H9 (cell line): Measurements from ENCODE around the gene ARAP2. TPM values are rescaled to one million over a fixed set of nuclear protein-coding genes. Genes with fewer than 3 reads are reported as not detected.

Source experiments
- DNase-seq: peaks from one replicate; pipeline ENCODE4 v3.0.0-alpha.2; 2017
- H2AFZ ChIP-seq: one replicate; pipeline ENCODE4 v1.6.1; 2013; ENCODE audit warnings: mild to moderate bottlenecking, low read length, control low read depth, moderate library complexity
- H2AK5ac ChIP-seq: 2 replicates; pipeline ENCODE4 v1.6.1; 2013; ENCODE audit warnings: low read length, control low read depth, mixed read lengths; ENCODE audit not compliant: insufficient read length
- H2BK120ac ChIP-seq: one replicate; pipeline ENCODE4 v1.6.1; 2013; ENCODE audit warnings: low read depth, mild to moderate bottlenecking, low read length, control low read depth, inconsistent platforms; ENCODE audit not compliant: poor library complexity, severe bottlenecking
- H2BK12ac ChIP-seq: 2 replicates; pipeline ENCODE4 v1.6.1; 2013; ENCODE audit warnings: low read length, control low read depth, mixed read lengths, low read depth; ENCODE audit not compliant: insufficient read length
- H2BK15ac ChIP-seq: 2 replicates; pipeline ENCODE4 v1.6.1; 2013; ENCODE audit warnings: low read depth, low read length, control low read depth
- H2BK20ac ChIP-seq: one replicate; pipeline ENCODE4 v1.6.1; 2013; ENCODE audit warnings: low read depth, mild to moderate bottlenecking, low read length, control low read depth, inconsistent platforms; ENCODE audit not compliant: poor library complexity, severe bottlenecking
- H2BK5ac ChIP-seq: 2 replicates; pipeline ENCODE4 v1.6.1; 2013; ENCODE audit warnings: low read length, control low read depth, mixed read lengths; ENCODE audit not compliant: insufficient read length
- H3K14ac ChIP-seq: 2 replicates; pipeline ENCODE4 v1.6.1; 2013; ENCODE audit warnings: low read length, control low read depth; ENCODE audit not compliant: insufficient read depth
- H3K18ac ChIP-seq: 2 replicates; pipeline ENCODE4 v1.6.1; 2013; ENCODE audit warnings: low read depth, mild to moderate bottlenecking, mixed read lengths, low read length, control low read depth; ENCODE audit not compliant: insufficient read length
- H3K23ac ChIP-seq: 2 replicates; pipeline ENCODE4 v1.6.1; 2013; ENCODE audit warnings: low read length, control low read depth, mixed read lengths, low read depth; ENCODE audit not compliant: insufficient read length
- H3K23me2 ChIP-seq: 2 replicates; pipeline ENCODE4 v1.6.1; 2013; ENCODE audit warnings: low read depth, mild to moderate bottlenecking, mixed read lengths, low read length, control low read depth; ENCODE audit not compliant: insufficient read length, poor library complexity, severe bottlenecking
- H3K27ac ChIP-seq: 2 replicates; pipeline ENCODE4 v1.5.1; 2013; ENCODE audit warnings: low read length, control low read depth, mixed read lengths, low read depth; ENCODE audit not compliant: insufficient read length
- H3K27me3 ChIP-seq: 2 replicates; pipeline ENCODE4 v1.6.1; 2013; ENCODE audit warnings: low read length, control low read depth, inconsistent platforms; ENCODE audit not compliant: insufficient read depth
- H3K4ac ChIP-seq: 2 replicates; pipeline ENCODE4 v1.6.1; 2013; ENCODE audit warnings: low read depth, mild to moderate bottlenecking, control low read depth, inconsistent platforms, low read length, moderate library complexity
- H3K4me1 ChIP-seq: 2 replicates; pipeline ENCODE4 v1.6.1; 2013; ENCODE audit warnings: low read length, control low read depth, inconsistent platforms; ENCODE audit not compliant: insufficient read depth
- H3K4me2 ChIP-seq: 2 replicates; pipeline ENCODE4 v1.6.1; 2013; ENCODE audit warnings: low read length, control low read depth, mixed read lengths; ENCODE audit not compliant: insufficient read length, insufficient read depth
- H3K56ac ChIP-seq: 2 replicates; pipeline ENCODE4 v1.6.1; 2013; ENCODE audit warnings: low read depth, mild to moderate bottlenecking, mixed read lengths, low read length, control low read depth; ENCODE audit not compliant: insufficient read length
- H3K79me1 ChIP-seq: 2 replicates; pipeline ENCODE4 v1.6.1; 2013; ENCODE audit warnings: low read depth, mild to moderate bottlenecking, moderate library complexity, low read length, control low read depth, inconsistent platforms; ENCODE audit not compliant: insufficient read depth, poor library complexity, severe bottlenecking
- H3K79me2 ChIP-seq: 2 replicates; pipeline ENCODE4 v1.6.1; 2013; ENCODE audit warnings: low read length, control low read depth, inconsistent platforms; ENCODE audit not compliant: insufficient read depth
- H3K9ac ChIP-seq: 2 replicates; pipeline ENCODE4 v1.6.1; 2013; ENCODE audit warnings: low read length, control low read depth, mixed read lengths; ENCODE audit not compliant: insufficient read length; ENCODE audit errors: extremely low read depth
- H3K9me3 ChIP-seq: one replicate; pipeline ENCODE4 v1.6.1; 2013; ENCODE audit warnings: low read depth, low read length, inconsistent platforms; ENCODE audit not compliant: control insufficient read depth
- H3T11ph ChIP-seq: one replicate; pipeline ENCODE4 v1.6.1; 2013; ENCODE audit warnings: mild to moderate bottlenecking, low read length, control low read depth, inconsistent platforms
- H4K20me1 ChIP-seq: one replicate; pipeline ENCODE4 v1.6.1; 2013; ENCODE audit not compliant: control insufficient read depth, insufficient read length, insufficient read depth
- H4K5ac ChIP-seq: 2 replicates; pipeline ENCODE4 v1.6.1; 2013; ENCODE audit warnings: low read depth, mild to moderate bottlenecking, mixed read lengths, low read length, control low read depth; ENCODE audit not compliant: insufficient read length
- H4K8ac ChIP-seq: replicated peaks from 2 replicates; pipeline ENCODE4 v1.6.1; 2013; ENCODE audit warnings: low read length, control low read depth, mixed read lengths, low read depth; ENCODE audit not compliant: insufficient read length
- H4K91ac ChIP-seq: 2 replicates; pipeline ENCODE4 v1.6.1; 2013; ENCODE audit warnings: low read depth, mild to moderate bottlenecking, moderate library complexity, mixed read lengths, low read length, control low read depth; ENCODE audit not compliant: insufficient read length
- H3K27ac Mint-ChIP-seq, 3 experiments: 2 replicates in 2 of 3; 3 replicates in 1 of 3; pipeline ENCODE4 v1.8.0; 2020 to 2021; ENCODE audit warnings: mixed read lengths in 3 of 3, mild to moderate bottlenecking in 1 of 3, moderate library complexity in 1 of 3
- H3K27me3 Mint-ChIP-seq: 2 replicates; pipeline ENCODE4 v1.8.0; 2021; ENCODE audit warnings: low read depth, mild to moderate bottlenecking, moderate library complexity, mixed read lengths
- H3K36me3 Mint-ChIP-seq, 3 experiments: 2 replicates in 2 of 3; 3 replicates in 1 of 3; pipeline ENCODE4 v1.8.0; 2020 to 2021; ENCODE audit warnings: low read depth in 3 of 3, mixed read lengths in 3 of 3; ENCODE audit not compliant: insufficient read depth in 1 of 3
- H3K4me1 Mint-ChIP-seq, 2 experiments: 2 replicates each; pipeline ENCODE4 v1.8.0; 2020; ENCODE audit warnings: mixed read lengths in 2 of 2
- H3K4me3 Mint-ChIP-seq, 2 experiments: 2 replicates in 1 of 2; 3 replicates in 1 of 2; pipeline ENCODE4 v1.8.0; 2020 to 2021; ENCODE audit warnings: mild to moderate bottlenecking in 2 of 2, mixed read lengths in 2 of 2, moderate library complexity in 1 of 2
- H3K9me3 Mint-ChIP-seq, 2 experiments: 2 replicates in 1 of 2; 3 replicates in 1 of 2; pipeline ENCODE4 v1.8.0; 2020; ENCODE audit warnings: mild to moderate bottlenecking in 2 of 2, mixed read lengths in 2 of 2, moderate library complexity in 1 of 2
- WGBS: extraction: QIAGEN DNeasy Blood & Tissue Kit; methylation state at CpG from one replicate; pipeline ENCODE4 v1.1.7; 2013; ENCODE audit warnings: missing lambda C conversion rate, low lambda C conversion rate, mixed read lengths; ENCODE audit not compliant: insufficient read length; ENCODE audit errors: extremely low coverage; 5-methylcytosine and 5-hydroxymethylcytosine counted together
- total RNA-seq: library from RNA; stranded (reverse); gene quantifications from 2 replicates; pipeline ENCODE4 v1.2.1, GENCODE V29; 2021
- TF ChIP-seq, protein P1 (sequence below): fragments of 200-600 bp; sonication (generic); conservative IDR thresholded peaks from 3 replicates; pipeline ENCODE4 v1.8.0; 2021; ENCODE audit warnings: antibody characterized with exemption, mild to moderate bottlenecking

ARAP2 gene
- total RNA-seq, 1 experiment from 2014 or later, result 6.3 TPM

DNA sequence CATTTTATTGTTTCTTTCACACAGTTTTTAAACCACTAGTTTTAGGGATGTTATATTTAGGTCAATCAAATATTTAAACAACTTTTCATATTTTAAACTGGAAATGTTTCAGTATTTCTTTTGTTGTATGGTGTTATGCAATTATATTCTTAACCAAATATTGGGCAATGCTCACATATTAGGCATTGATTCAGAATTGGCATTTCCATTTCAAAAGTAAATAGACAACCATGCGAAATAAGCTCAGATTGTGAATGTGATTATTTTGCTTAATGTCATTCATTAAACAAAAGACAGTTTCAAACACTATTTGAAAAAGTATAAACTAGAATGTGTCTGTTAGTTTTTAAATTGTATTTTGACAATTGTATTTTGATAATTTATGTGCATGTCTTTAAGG lies 36.9 kb downstream of the ARAP2 start:
- no peaks in the 10 kb centered on the region for H3K79me1 ChIP-seq
- H3K9me3 Mint-ChIP-seq, result no peaks in the 10 kb centered on the region
- H3K9me3 ChIP-seq, result no peaks in the 10 kb centered on the region
- no peaks in the 10 kb centered on the region for H4K20me1 ChIP-seq
- no peak overlapping the region for H3K14ac ChIP-seq
- H2BK120ac ChIP-seq, result no peak overlapping the region
- H3K23me2 ChIP-seq, result no peaks in the 10 kb centered on the region
- H3K18ac ChIP-seq, result no peak overlapping the region
- H3K36me3 Mint-ChIP-seq, result no peaks in the 10 kb centered on the region
- TF ChIP-seq, protein P1, sequence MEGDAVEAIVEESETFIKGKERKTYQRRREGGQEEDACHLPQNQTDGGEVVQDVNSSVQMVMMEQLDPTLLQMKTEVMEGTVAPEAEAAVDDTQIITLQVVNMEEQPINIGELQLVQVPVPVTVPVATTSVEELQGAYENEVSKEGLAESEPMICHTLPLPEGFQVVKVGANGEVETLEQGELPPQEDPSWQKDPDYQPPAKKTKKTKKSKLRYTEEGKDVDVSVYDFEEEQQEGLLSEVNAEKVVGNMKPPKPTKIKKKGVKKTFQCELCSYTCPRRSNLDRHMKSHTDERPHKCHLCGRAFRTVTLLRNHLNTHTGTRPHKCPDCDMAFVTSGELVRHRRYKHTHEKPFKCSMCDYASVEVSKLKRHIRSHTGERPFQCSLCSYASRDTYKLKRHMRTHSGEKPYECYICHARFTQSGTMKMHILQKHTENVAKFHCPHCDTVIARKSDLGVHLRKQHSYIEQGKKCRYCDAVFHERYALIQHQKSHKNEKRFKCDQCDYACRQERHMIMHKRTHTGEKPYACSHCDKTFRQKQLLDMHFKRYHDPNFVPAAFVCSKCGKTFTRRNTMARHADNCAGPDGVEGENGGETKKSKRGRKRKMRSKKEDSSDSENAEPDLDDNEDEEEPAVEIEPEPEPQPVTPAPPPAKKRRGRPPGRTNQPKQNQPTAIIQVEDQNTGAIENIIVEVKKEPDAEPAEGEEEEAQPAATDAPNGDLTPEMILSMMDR, result no peak
- no peak overlapping the region for H3K4me2 ChIP-seq
- no peak overlapping the region for H4K8ac ChIP-seq
- no peak overlapping the region for H3K23ac ChIP-seq
- H3K4me3 Mint-ChIP-seq, result no peak overlapping the region
- H3K4me1 Mint-ChIP-seq, result peaks cover 3 to 9% of the 10 kb centered on the region in 2 experiments; a peak in 3 of 4 replicates
- H3T11ph ChIP-seq, result no peak overlapping the region
- no peak overlapping the region for H2BK20ac ChIP-seq
- H2BK15ac ChIP-seq, result no peak overlapping the region
- no peaks in the 10 kb centered on the region for H3K27me3 ChIP-seq
- no peak overlapping the region for H3K4ac ChIP-seq
- no peak overlapping the region for H2BK5ac ChIP-seq
- H3K9ac ChIP-seq, result no peak overlapping the region
- DNase-seq, result no peak
- H3K27ac Mint-ChIP-seq, result no peak overlapping the region
- H2AK5ac ChIP-seq, result no peak overlapping the region
- H4K5ac ChIP-seq, result no peak overlapping the region
- H3K27me3 Mint-ChIP-seq, result no peaks in the 10 kb centered on the region
- no CpG with 5 or more reads among the region's 1 CpG for WGBS
- no peak overlapping the region for H3K27ac ChIP-seq
- H2BK12ac ChIP-seq, result no peak overlapping the region
- no peak overlapping the region for H2AFZ ChIP-seq
- H3K79me2 ChIP-seq, result no peaks in the 10 kb centered on the region
- no peak overlapping the region for H3K56ac ChIP-seq
- H3K4me1 ChIP-seq, result no peaks in the 10 kb centered on the region
- H4K91ac ChIP-seq, result no peak overlapping the region
